ENCODE measurements around the gene CDO1. TPM values are rescaled to one million over a fixed set of nuclear protein-coding genes. Genes with fewer than 3 reads are reported as not detected.
"Not testable (repeated sequence)": the region's sequence is repeated elsewhere in the genome, so short reads cannot be mapped to it uniquely, and the experiment has no call there.

CDO1 gene
- total RNA-seq, 2 donors from 2014 or later: 7.6 to 11.7 TPM

- H3K27me3 ChIP-seq (ENCODE audit: control insufficient read depth, insufficient read depth, low read length, poor library complexity, severe bottlenecking): no peaks in the 10 kb centered on the region
- Mint-ChIP-seq H3K4me1 (no peaks in the 10 kb centered on the region), H3K9me3 (peaks cover under 1% of the 10 kb centered on the region), H3K27ac (no peak overlapping the region), H3K36me3 (ENCODE audit: low read depth) (peaks cover 32% of the 10 kb centered on the region), H3K27me3 (ENCODE audit: insufficient read depth) (no peaks in the 10 kb centered on the region), H3K4me3 (no peak overlapping the region)
- no peaks in the 10 kb centered on the region for H3K4me1 ChIP-seq (ENCODE audit: control insufficient read depth, insufficient read depth, low read length)
- peak; percentile 62 for DNase-seq
- 64 to 100% methylated on average over 1 to 2 of the region's 2 CpGs for WGBS, 2 experiments (ENCODE audit: insufficient coverage in 1 of 2, insufficient read length in 1 of 2)
- peaks cover 71% of the 10 kb centered on the region for H3K36me3 ChIP-seq (ENCODE audit: control insufficient read depth, insufficient read depth, low read length)
- H3K27ac ChIP-seq (ENCODE audit: low read depth, low read length): no peak overlapping the region
- no peak overlapping the region for H3K4me3 ChIP-seq (ENCODE audit: low read length)
- TF ChIP-seq CTCF (conservative IDR thresholded peaks at IDR 0.05): peak; percentile 95
- no peak overlapping the region for H3K9ac ChIP-seq (ENCODE audit: extremely low read depth, low read length, poor library complexity, severe bottlenecking)
- no peaks in the 10 kb centered on the region for H3K9me3 ChIP-seq (ENCODE audit: control insufficient read depth, low read length)
These were observed 14.8 kb upstream of the CDO1 start for GRCh38 chr5:115831163-115831768.

GRCh38 chr5:115829913-115830312 lies 13.5 kb upstream of the CDO1 start:
- 93 to 100% methylated on average over 1 to 5 of the region's 5 CpGs for WGBS, 2 experiments (ENCODE audit: insufficient coverage in 1 of 2, insufficient read length in 1 of 2)
- H3K4me1 Mint-ChIP-seq: no peaks in the 10 kb centered on the region
- Histone ChIP-seq H3K9me3 (ENCODE audit: control insufficient read depth, low read length) (peaks cover 9% of the 10 kb centered on the region), H3K27me3 (ENCODE audit: control insufficient read depth, insufficient read depth, low read length, poor library complexity, severe bottlenecking) (no peaks in the 10 kb centered on the region), H3K36me3 (ENCODE audit: control insufficient read depth, insufficient read depth, low read length) (peaks cover 58% of the 10 kb centered on the region), H3K9ac (ENCODE audit: extremely low read depth, low read length, poor library complexity, severe bottlenecking) (no peak overlapping the region), H3K4me1 (ENCODE audit: control insufficient read depth, insufficient read depth, low read length) (no peaks in the 10 kb centered on the region), H3K27ac (ENCODE audit: low read depth, low read length) (no peak overlapping the region), H3K4me3 (ENCODE audit: low read length) (no peak overlapping the region)
- peaks cover 22% of the 10 kb centered on the region for H3K36me3 Mint-ChIP-seq (ENCODE audit: low read depth)
- no peaks in the 10 kb centered on the region for H3K27me3 Mint-ChIP-seq (ENCODE audit: insufficient read depth)
- H3K27ac Mint-ChIP-seq: no peak overlapping the region
- DNase-seq: no peak
- H3K9me3 Mint-ChIP-seq: peaks cover 2% of the 10 kb centered on the region
- TF ChIP-seq CTCF (conservative IDR thresholded peaks at IDR 0.05): no peak
- H3K4me3 Mint-ChIP-seq: no peak overlapping the region

- no peak for TF ChIP-seq CTCF (conservative IDR thresholded peaks at IDR 0.05)
- no peak overlapping the region for H3K27ac ChIP-seq (ENCODE audit: low read depth, low read length)
- Mint-ChIP-seq H3K9me3 (peaks cover 2% of the 10 kb centered on the region), H3K4me1 (no peaks in the 10 kb centered on the region), H3K27ac (no peak overlapping the region), H3K36me3 (ENCODE audit: low read depth) (peaks cover 12% of the 10 kb centered on the region), H3K27me3 (ENCODE audit: insufficient read depth) (no peaks in the 10 kb centered on the region), H3K4me3 (no peak overlapping the region)
- H3K9ac ChIP-seq (ENCODE audit: extremely low read depth, low read length, poor library complexity, severe bottlenecking): no peak overlapping the region
- DNase-seq: no peak
- no peak overlapping the region for H3K4me3 ChIP-seq (ENCODE audit: low read length)
- H3K4me1 ChIP-seq (ENCODE audit: control insufficient read depth, insufficient read depth, low read length): no peaks in the 10 kb centered on the region
- peaks cover 9% of the 10 kb centered on the region for H3K9me3 ChIP-seq (ENCODE audit: control insufficient read depth, low read length)
- no peaks in the 10 kb centered on the region for H3K27me3 ChIP-seq (ENCODE audit: control insufficient read depth, insufficient read depth, low read length, poor library complexity, severe bottlenecking)
- peaks cover 30% of the 10 kb centered on the region for H3K36me3 ChIP-seq (ENCODE audit: control insufficient read depth, insufficient read depth, low read length)
- 92 to 96% methylated on average over 4 of the region's 4 CpGs for WGBS, 2 experiments (ENCODE audit: insufficient coverage in 1 of 2, insufficient read length in 1 of 2)
These were observed 9.5 kb upstream of the CDO1 start for GRCh38 chr5:115825948-115826347.

GRCh38 chr5:115824983-115825382 lies 8.5 kb upstream of the CDO1 start:
- H3K9ac ChIP-seq (ENCODE audit: extremely low read depth, low read length, poor library complexity, severe bottlenecking); H3K4me1 ChIP-seq (ENCODE audit: control insufficient read depth, insufficient read depth, low read length); H3K4me3 Mint-ChIP-seq; H3K9me3 ChIP-seq (ENCODE audit: control insufficient read depth, low read length); H3K27me3 ChIP-seq (ENCODE audit: control insufficient read depth, insufficient read depth, low read length, poor library complexity, severe bottlenecking); H3K4me3 ChIP-seq (ENCODE audit: low read length); H3K4me1 Mint-ChIP-seq; H3K27me3 Mint-ChIP-seq (ENCODE audit: insufficient read depth); DNase-seq; H3K27ac Mint-ChIP-seq; H3K9me3 Mint-ChIP-seq; H3K27ac ChIP-seq (ENCODE audit: low read depth, low read length): not testable (repeated sequence)
- no CpG with 5 or more reads among the region's 1 CpG for WGBS, 2 experiments (ENCODE audit: insufficient coverage in 1 of 2, insufficient read length in 1 of 2)
- H3K36me3 ChIP-seq (ENCODE audit: control insufficient read depth, insufficient read depth, low read length): peaks cover 22% of the 10 kb centered on the region
- peaks cover 12% of the 10 kb centered on the region for H3K36me3 Mint-ChIP-seq (ENCODE audit: low read depth)
